AG04449 (cell line): ENCODE measurements around the gene RPL39L.

ENCODE experiments used
- CTCF ChIA-PET: fragments of 350-600 bp; formaldehyde crosslinking; extraction: SDS; loops from one replicate; lab custom pipeline; 2021; ENCODE audit warnings: antibody characterized with exemption; lab: Yijun Ruan, JAX
- POLR2A ChIA-PET: fragments of 400-600, 350-600 bp; formaldehyde crosslinking; extraction: SDS; loops from one replicate; lab custom pipeline; 2020; ENCODE audit warnings: antibody characterized with exemption, inconsistent platforms; lab: Yijun Ruan, JAX
- DNase-seq: peaks from one replicate; pipeline ENCODE4 v3.0.0-alpha.2; 2010; ENCODE audit warnings: low read depth, low spot score
- H3K4me3 ChIP-seq: 2 replicates; pipeline ENCODE4 v1.5.1; 2011; ENCODE audit warnings: low read depth, mild to moderate bottlenecking, control low read depth, low read length
- CTCF ChIP-seq: IDR thresholded peaks from one replicate; pipeline ENCODE4 v1.5.1; 2011; ENCODE audit warnings: mild to moderate bottlenecking, moderate library complexity, low read length, control low read depth, inconsistent platforms; ENCODE audit not compliant: insufficient read depth; ENCODE audit errors: missing control alignments

The RPL39L gene

GRCh38 chr3:187132666-187133065 lies 6.6 kb downstream of the RPL39L start:
- ChIA-PET POLR2A (no interaction called here), CTCF (interaction anchor here (0.8 to 1.5 kb wide), 3 partner anchors 9 to 33 kb away, joined by 3 to 5 read pairs (median 4); no protein-coding TSS in a partner anchor)
- DNase-seq = no peak
- H3K4me3 ChIP-seq = no peak overlapping the region
- TF ChIP-seq CTCF = no peak

DNA sequence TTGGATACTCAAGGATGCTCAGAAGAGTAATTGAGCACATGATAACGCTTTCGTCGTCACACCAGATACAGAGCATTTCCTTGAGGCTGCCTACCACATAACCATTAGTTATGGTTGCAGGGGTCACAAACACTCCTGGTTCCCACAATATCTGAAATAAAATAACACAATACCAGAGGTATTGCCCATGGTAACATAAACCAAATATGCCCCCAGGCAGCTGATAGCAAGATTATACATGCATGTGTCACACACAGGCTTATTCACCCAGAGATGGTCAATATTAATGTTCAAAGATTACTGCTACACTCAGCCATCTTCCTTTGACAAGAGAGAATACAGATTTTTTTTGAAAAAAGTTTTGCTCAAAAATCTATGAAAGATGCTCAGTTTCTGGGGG lies 7.3 kb downstream of the RPL39L start:
- TF ChIP-seq CTCF = no peak
- DNase-seq = no peak
- ChIA-PET CTCF (interaction anchor here (0.7 to 4.9 kb wide), 5 partner anchors 7 to 548 kb away, joined by 3 to 51 read pairs (median 5); partner anchors contain the start of gene RPL39L), POLR2A (no interaction called here)
- no peak overlapping the region for H3K4me3 ChIP-seq

- ChIA-PET CTCF (interaction anchor here (1.4 to 4.9 kb wide), 2 partner anchors 9 to 12 kb away, joined by 3 to 51 read pairs; partner anchors contain the start of gene RPL39L), POLR2A (no interaction called here)
- H3K4me3 ChIP-seq = no peak overlapping the region
- DNase-seq = no peak
- no peak for TF ChIP-seq CTCF
These were observed 8.8 kb downstream of the RPL39L start for GRCh38 chr3:187130346-187131066.

GRCh38 chr3:187125319-187126031 lies 13.8 kb downstream of the RPL39L start:
- H3K4me3 ChIP-seq = no peak overlapping the region
- ChIA-PET CTCF (interaction anchor here (5.4 to 9.4 kb wide), 2 partner anchors 12 to 14 kb away, joined by 39 to 50 read pairs; partner anchors contain the start of gene RPL39L), POLR2A (no interaction called here)
- no peak for TF ChIP-seq CTCF
- no peak for DNase-seq

- no peak overlapping the region for H3K4me3 ChIP-seq
- DNase-seq = no peak
- POLR2A ChIA-PET = no interaction called here
- CTCF ChIA-PET = interaction anchor here (1.1 to 9.4 kb wide), 4 partner anchors 9 to 42 kb away, joined by 3 to 50 read pairs (median 26); partner anchors contain the start of gene RPL39L
- TF ChIP-seq CTCF = no peak
These were observed 17.0 kb downstream of the RPL39L start for GRCh38 chr3:187122261-187122660.

DNA sequence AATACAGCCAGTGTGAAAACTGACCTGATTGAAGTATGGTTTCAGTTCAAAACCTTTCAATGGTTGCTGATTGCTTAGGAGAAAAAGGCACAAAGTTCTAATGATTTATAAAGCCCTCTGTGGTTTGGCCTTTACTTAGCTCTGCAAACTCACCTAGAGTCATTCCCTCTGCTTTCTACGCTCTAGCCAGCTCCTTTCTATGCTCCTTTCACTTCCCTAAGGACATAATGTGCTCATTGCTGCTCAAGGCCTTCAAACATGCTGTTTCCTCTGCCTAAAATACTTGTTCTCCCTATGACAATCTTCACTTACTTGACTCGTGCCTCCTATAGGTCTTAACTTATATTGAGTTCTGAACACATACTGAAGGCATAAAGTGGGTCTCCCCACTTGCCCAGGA lies 19.0 kb downstream of the RPL39L start:
- no peak overlapping the region for H3K4me3 ChIP-seq
- no peak for DNase-seq
- ChIA-PET POLR2A (no interaction called here), CTCF (interaction anchor here (1.9 to 9.4 kb wide), 3 partner anchors 7 to 19 kb away, joined by 5 to 50 read pairs (median 39); partner anchors contain the start of gene RPL39L)
- no peak for TF ChIP-seq CTCF
